DOHH2 (cell line): ENCODE results near the gene FUOM.

Experiments
- H3F3A ChIP-seq: fragments of 200-600 bp; sonication (generic), shearing (Covaris generic); 2 replicates; pipeline ENCODE4 v1.6.0; 2016; ENCODE audit warnings: antibody characterized with exemption, mild to moderate bottlenecking; ENCODE audit not compliant: control insufficient read depth, insufficient read depth
- H3K27ac ChIP-seq: fragments of 200-600 bp; sonication (generic); 2 replicates; pipeline ENCODE4 v1.5.1; 2014; ENCODE audit warnings: low read depth, mild to moderate bottlenecking, low read length, moderate library complexity
- H3K27me3 ChIP-seq: fragments of 200-600 bp; sonication (generic); 2 replicates; pipeline ENCODE4 v1.6.1; 2014; ENCODE audit warnings: mild to moderate bottlenecking, low read length, mixed read lengths; ENCODE audit not compliant: control insufficient read depth
- H3K36me3 ChIP-seq: fragments of 200-600 bp; sonication (generic); 2 replicates; pipeline ENCODE4 v1.6.1; 2014; ENCODE audit warnings: mild to moderate bottlenecking, low read length, moderate library complexity, mixed read lengths; ENCODE audit not compliant: control insufficient read depth
- H3K4me1 ChIP-seq: fragments of 200-600 bp; sonication (generic); 2 replicates; pipeline ENCODE4 v1.6.1; 2014; ENCODE audit warnings: mild to moderate bottlenecking, low read length, mixed read lengths; ENCODE audit not compliant: control insufficient read depth
- H3K4me2 ChIP-seq: fragments of 200-600 bp; sonication (generic); 2 replicates; pipeline ENCODE4 v1.6.0; 2014; ENCODE audit warnings: mild to moderate bottlenecking, low read length, moderate library complexity
- H3K4me3 ChIP-seq: fragments of 200-600 bp; sonication (generic); 2 replicates; pipeline ENCODE4 v1.5.1; 2014; ENCODE audit warnings: mild to moderate bottlenecking, low read length, mixed read lengths
- H3K79me2 ChIP-seq: fragments of 200-600 bp; sonication (generic); 2 replicates; pipeline ENCODE4 v1.6.1; 2014; ENCODE audit warnings: mild to moderate bottlenecking, low read length, mixed read lengths; ENCODE audit not compliant: control insufficient read depth
- H3K9me2 ChIP-seq: fragments of 200-600 bp; sonication (generic); replicated peaks from 2 replicates; pipeline ENCODE4 v1.6.1; 2014; ENCODE audit warnings: mild to moderate bottlenecking, low read length, mixed read lengths; ENCODE audit not compliant: control insufficient read depth
- H3K9me3 ChIP-seq: fragments of 200-600 bp; sonication (generic); 2 replicates; pipeline ENCODE4 v1.6.1; 2014; ENCODE audit warnings: antibody characterized with exemption, low read length, mixed read lengths; ENCODE audit not compliant: control insufficient read depth, insufficient read depth
- H4K20me1 ChIP-seq: fragments of 200-600 bp; sonication (generic); 2 replicates; pipeline ENCODE4 v1.6.0; 2014; ENCODE audit warnings: low read depth, mild to moderate bottlenecking, antibody characterized with exemption, low read length, moderate library complexity; ENCODE audit not compliant: control insufficient read depth, insufficient read depth
- CTCF ChIP-seq: fragments of 200-600 bp; sonication (generic); IDR thresholded peaks from one replicate; pipeline ENCODE4 v1.5.1; 2014; ENCODE audit warnings: antibody characterized with exemption, mild to moderate bottlenecking, low read depth, low read length; ENCODE audit not compliant: poor library complexity, severe bottlenecking
- EZH2phosphoT487 ChIP-seq: fragments of 200-600 bp; sonication (generic); IDR thresholded peaks from 2 replicates; pipeline ENCODE4 v1.6.1; 2017; ENCODE audit warnings: borderline replicate concordance, mild to moderate bottlenecking, antibody characterized with exemption, low read length, moderate library complexity, mixed read lengths

The FUOM gene

GRCh38 chr10:133373174-133374090 lies 15.6 kb upstream of the FUOM start, which contains the start of gene ECHS1:
Gene ECHS1, minus strand, starts transcription at chr10:133373354. Its CDS starts 21 bp downstream, at chr10:133373333.
- H3K27me3 ChIP-seq = 0 out of 2 replicates have a peak, but pooled peaks cover 6% of the 10 kb centered on the region
- H3K4me2 ChIP-seq = peak within 1 kb of the TSS; percentile 68
- H3F3A ChIP-seq = peaks cover 5% of the 10 kb centered on the region; the same call in 1 of the 2 replicates
- peaks cover 19% of the 10 kb centered on the region for H3K4me1 ChIP-seq
- H3K4me3 ChIP-seq = peak within 1 kb of the TSS; percentile 83
- H4K20me1 ChIP-seq = no peaks in the 10 kb centered on the region
- TF ChIP-seq EZH2phosphoT487 (no peak), CTCF (no peak)
- no peaks in the 10 kb centered on the region for H3K9me2 ChIP-seq
- H3K36me3 ChIP-seq = no peaks in the 10 kb centered on the region; the same call in 1 of the 2 replicates
- no peak within 1 kb of the TSS for H3K27ac ChIP-seq
- H3K79me2 ChIP-seq = no peaks in the 10 kb centered on the region
- H3K9me3 ChIP-seq = no peaks in the 10 kb centered on the region

GRCh38 chr10:133372507-133372906 lies 14.7 kb upstream of the FUOM start:
- Histone ChIP-seq H3K4me1 (peaks cover 11% of the 10 kb centered on the region), H3F3A (peaks cover 5% of the 10 kb centered on the region; the same call in 1 of the 2 replicates), H3K4me3 (peak overlapping the region; percentile 39), H4K20me1 (no peaks in the 10 kb centered on the region), H3K4me2 (peak overlapping the region; percentile 54), H3K27ac (no peak overlapping the region), H3K9me3 (no peaks in the 10 kb centered on the region), H3K36me3 (no peaks in the 10 kb centered on the region; the same call in 1 of the 2 replicates), H3K9me2 (no peaks in the 10 kb centered on the region), H3K27me3 (0 out of 2 replicates have a peak, but pooled peaks cover 3% of the 10 kb centered on the region), H3K79me2 (no peaks in the 10 kb centered on the region)
- TF ChIP-seq CTCF (no peak), EZH2phosphoT487 (no peak)

GRCh38 chr10:133370030-133370786 lies 12.4 kb upstream of the FUOM start:
- H3K27ac ChIP-seq = no peak overlapping the region
- peaks cover 13% of the 10 kb centered on the region; the same call in 1 of the 2 replicates for H3K36me3 ChIP-seq

More at GRCh38 chr10:133370030-133370786, 12.4 kb upstream of the FUOM start:
- no peaks in the 10 kb centered on the region for H3K9me3 ChIP-seq
- H3K4me1 ChIP-seq = peaks cover 11% of the 10 kb centered on the region
- no peaks in the 10 kb centered on the region for H3F3A ChIP-seq
- no peaks in the 10 kb centered on the region for H3K9me2 ChIP-seq
- no peaks in the 10 kb centered on the region for H3K79me2 ChIP-seq
- no peak overlapping the region for H3K4me2 ChIP-seq
- TF ChIP-seq CTCF = no peak
- TF ChIP-seq EZH2phosphoT487 = no peak
- H4K20me1 ChIP-seq = no peaks in the 10 kb centered on the region
- H3K27me3 ChIP-seq = no peaks in the 10 kb centered on the region
- no peak overlapping the region for H3K4me3 ChIP-seq
